Measurements from ENCODE around the gene DLG2. TPM values are rescaled to one million over a fixed set of nuclear protein-coding genes. Genes with fewer than 3 reads are reported as not detected.
"Not testable (repeated sequence)": the region's sequence is repeated elsewhere in the genome, so short reads cannot be mapped to it uniquely, and the experiment has no call there.

DLG2 gene
- polyA plus RNA-seq, 1 donor = 8.1 TPM

GRCh38 chr11:85256433-85256832, 370.7 kb downstream of the DLG2 start:
- no CpG with 5 or more reads among the region's 7 CpGs for WGBS (ENCODE audit: insufficient coverage, low lambda C conversion rate)
- Histone ChIP-seq H3K4me3 (ENCODE audit: low read length) (no peak overlapping the region), H3K27me3 (ENCODE audit: control insufficient read depth, insufficient read depth, low read length) (no peaks in the 10 kb centered on the region), H3K9me3 (ENCODE audit: control insufficient read depth, low read depth, low read length) (peaks cover 5% of the 10 kb centered on the region), H3K27ac (ENCODE audit: low read length) (no peak overlapping the region), H3K36me3 (ENCODE audit: control insufficient read depth, insufficient read depth, low read length) (no peaks in the 10 kb centered on the region), H3K4me1 (ENCODE audit: control insufficient read depth, insufficient read depth, low read length) (no peaks in the 10 kb centered on the region)
- DNase-seq = no peak

GRCh38 chr11:85249482-85249881, 377.7 kb downstream of the DLG2 start:
- no peak for DNase-seq
- H3K9me3 ChIP-seq (ENCODE audit: control insufficient read depth, low read depth, low read length) = peaks cover 5% of the 10 kb centered on the region
- H3K27me3 ChIP-seq (ENCODE audit: control insufficient read depth, insufficient read depth, low read length) = no peaks in the 10 kb centered on the region
- H3K36me3 ChIP-seq (ENCODE audit: control insufficient read depth, insufficient read depth, low read length) = no peaks in the 10 kb centered on the region
- H3K4me3 ChIP-seq (ENCODE audit: low read length) = no peak overlapping the region
- no peaks in the 10 kb centered on the region for H3K4me1 ChIP-seq (ENCODE audit: control insufficient read depth, insufficient read depth, low read length)
- no peak overlapping the region for H3K27ac ChIP-seq (ENCODE audit: low read length)

- WGBS (ENCODE audit: insufficient coverage, low lambda C conversion rate) = no CpG with 5 or more reads among the region's 3 CpGs
Observed at GRCh38 chr11:85247797-85248196, 379.3 kb downstream of the DLG2 start.

DNA sequence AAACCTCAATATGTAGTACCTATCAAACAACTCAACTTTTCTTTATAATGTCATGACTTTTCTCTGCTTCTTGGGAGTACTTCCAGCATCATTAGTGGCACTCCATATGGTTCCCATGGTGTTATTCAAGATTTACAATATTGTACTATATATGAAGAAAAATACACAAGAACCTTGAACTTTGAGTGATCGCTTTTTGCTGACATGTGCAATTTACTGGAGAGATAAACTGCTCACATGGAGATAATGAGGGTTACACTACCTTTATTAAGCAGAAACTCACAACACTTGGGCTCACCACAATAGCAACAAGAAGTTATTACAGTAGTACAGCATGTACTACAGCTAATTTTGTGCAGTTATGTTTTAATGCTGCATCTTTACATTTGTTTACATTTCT, 388.2 kb downstream of the DLG2 start:
- Histone ChIP-seq H3K4me1 (ENCODE audit: control insufficient read depth, insufficient read depth, low read length) (no peaks in the 10 kb centered on the region), H3K27ac (ENCODE audit: low read length) (peak overlapping the region; percentile 21), H3K27me3 (ENCODE audit: control insufficient read depth, insufficient read depth, low read length) (no peaks in the 10 kb centered on the region), H3K9me3 (ENCODE audit: control insufficient read depth, low read depth, low read length) (no peaks in the 10 kb centered on the region), H3K36me3 (ENCODE audit: control insufficient read depth, insufficient read depth, low read length) (no peaks in the 10 kb centered on the region), H3K4me3 (ENCODE audit: low read length) (no peak overlapping the region)
- DNase-seq = peak; percentile 63 to 86
- WGBS (ENCODE audit: insufficient coverage, low lambda C conversion rate) = no CpG with 5 or more reads among the region's 1 CpG

More at GRCh38 chr11:85247797-85248196, 379.3 kb downstream of the DLG2 start:
- no peaks in the 10 kb centered on the region for H3K27me3 ChIP-seq (ENCODE audit: control insufficient read depth, insufficient read depth, low read length)
- no peak for DNase-seq
- no peaks in the 10 kb centered on the region for H3K36me3 ChIP-seq (ENCODE audit: control insufficient read depth, insufficient read depth, low read length)
- no peaks in the 10 kb centered on the region for H3K9me3 ChIP-seq (ENCODE audit: control insufficient read depth, low read depth, low read length)
- H3K4me1 ChIP-seq (ENCODE audit: control insufficient read depth, insufficient read depth, low read length) = no peaks in the 10 kb centered on the region
- H3K4me3 ChIP-seq (ENCODE audit: low read length) = no peak overlapping the region
- no peak overlapping the region for H3K27ac ChIP-seq (ENCODE audit: low read length)

DNA sequence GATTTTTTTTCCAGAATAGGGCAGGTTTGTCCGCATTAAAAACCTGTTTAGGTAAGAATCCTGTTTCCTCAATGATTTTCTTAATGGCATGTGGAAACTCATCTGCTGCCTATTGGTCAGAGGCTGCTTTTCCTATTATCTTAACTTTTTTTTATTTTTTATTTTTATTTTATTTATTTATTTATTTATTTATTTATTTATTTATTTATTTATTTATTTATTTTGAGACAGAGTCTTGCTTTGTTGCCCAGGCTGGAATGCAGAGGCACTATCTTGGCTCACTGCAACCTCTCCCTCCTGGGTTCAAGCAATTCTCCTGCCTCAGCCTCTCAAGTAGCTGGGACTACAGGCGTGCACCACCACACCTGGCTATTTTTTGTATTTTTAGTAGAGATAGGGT, 389.1 kb downstream of the DLG2 start:
- DNase-seq; H3K9me3 ChIP-seq (ENCODE audit: control insufficient read depth, low read depth, low read length); H3K4me3 ChIP-seq (ENCODE audit: low read length); H3K4me1 ChIP-seq (ENCODE audit: control insufficient read depth, insufficient read depth, low read length); H3K36me3 ChIP-seq (ENCODE audit: control insufficient read depth, insufficient read depth, low read length); H3K27ac ChIP-seq (ENCODE audit: low read length); H3K27me3 ChIP-seq (ENCODE audit: control insufficient read depth, insufficient read depth, low read length): not testable (repeated sequence)
- 88% methylated on average over 1 of the region's 2 CpGs for WGBS (ENCODE audit: insufficient coverage, low lambda C conversion rate)

DNA sequence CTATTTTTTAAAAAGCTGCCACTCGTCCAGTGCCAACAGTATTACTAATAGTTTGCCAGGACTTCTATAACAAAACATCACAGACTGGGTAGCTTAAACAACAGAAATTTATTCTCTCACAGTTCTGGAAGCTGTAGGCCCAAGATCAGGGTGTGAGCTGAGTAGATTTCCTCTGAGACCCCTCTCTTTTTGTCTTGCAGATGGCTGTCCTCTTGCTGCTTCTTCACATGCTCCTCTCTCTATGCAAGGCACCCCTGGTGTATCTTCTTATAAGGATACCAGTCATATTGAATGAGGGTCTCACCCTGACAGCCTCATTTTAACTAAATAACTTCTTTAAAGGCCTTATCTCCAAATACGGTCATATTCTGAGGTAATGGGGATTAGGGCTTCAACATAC, 390.9 kb downstream of the DLG2 start:
- Histone ChIP-seq H3K36me3 (ENCODE audit: control insufficient read depth, insufficient read depth, low read length) (no peaks in the 10 kb centered on the region), H3K4me1 (ENCODE audit: control insufficient read depth, insufficient read depth, low read length) (no peaks in the 10 kb centered on the region), H3K9me3 (ENCODE audit: control insufficient read depth, low read depth, low read length) (no peaks in the 10 kb centered on the region), H3K27ac (ENCODE audit: low read length) (no peak overlapping the region), H3K27me3 (ENCODE audit: control insufficient read depth, insufficient read depth, low read length) (no peaks in the 10 kb centered on the region), H3K4me3 (ENCODE audit: low read length) (no peak overlapping the region)
- WGBS (ENCODE audit: insufficient coverage, low lambda C conversion rate) = no CpG with 5 or more reads among the region's 2 CpGs
- DNase-seq = no peak

GRCh38 chr11:85232559-85232958, 394.6 kb downstream of the DLG2 start:
- no peaks in the 10 kb centered on the region for H3K27me3 ChIP-seq (ENCODE audit: control insufficient read depth, insufficient read depth, low read length)
- H3K4me3 ChIP-seq (ENCODE audit: low read length) = no peak overlapping the region
- no peaks in the 10 kb centered on the region for H3K4me1 ChIP-seq (ENCODE audit: control insufficient read depth, insufficient read depth, low read length)
- H3K27ac ChIP-seq (ENCODE audit: low read length) = no peak overlapping the region
- H3K9me3 ChIP-seq (ENCODE audit: control insufficient read depth, low read depth, low read length) = no peaks in the 10 kb centered on the region
- WGBS (ENCODE audit: insufficient coverage, low lambda C conversion rate) = no CpG with 5 or more reads among the region's 2 CpGs
- no peaks in the 10 kb centered on the region for H3K36me3 ChIP-seq (ENCODE audit: control insufficient read depth, insufficient read depth, low read length)
- DNase-seq = no peak

GRCh38 chr11:85231588-85231987, 395.6 kb downstream of the DLG2 start:
- no peak for DNase-seq
- H3K4me1 ChIP-seq (ENCODE audit: control insufficient read depth, insufficient read depth, low read length) = no peaks in the 10 kb centered on the region
- no peaks in the 10 kb centered on the region for H3K9me3 ChIP-seq (ENCODE audit: control insufficient read depth, low read depth, low read length)
- H3K4me3 ChIP-seq (ENCODE audit: low read length) = no peak overlapping the region
- no CpG with 5 or more reads among the region's 4 CpGs for WGBS (ENCODE audit: insufficient coverage, low lambda C conversion rate)
- H3K36me3 ChIP-seq (ENCODE audit: control insufficient read depth, insufficient read depth, low read length) = no peaks in the 10 kb centered on the region
- H3K27ac ChIP-seq (ENCODE audit: low read length) = no peak overlapping the region
- no peaks in the 10 kb centered on the region for H3K27me3 ChIP-seq (ENCODE audit: control insufficient read depth, insufficient read depth, low read length)

DNA sequence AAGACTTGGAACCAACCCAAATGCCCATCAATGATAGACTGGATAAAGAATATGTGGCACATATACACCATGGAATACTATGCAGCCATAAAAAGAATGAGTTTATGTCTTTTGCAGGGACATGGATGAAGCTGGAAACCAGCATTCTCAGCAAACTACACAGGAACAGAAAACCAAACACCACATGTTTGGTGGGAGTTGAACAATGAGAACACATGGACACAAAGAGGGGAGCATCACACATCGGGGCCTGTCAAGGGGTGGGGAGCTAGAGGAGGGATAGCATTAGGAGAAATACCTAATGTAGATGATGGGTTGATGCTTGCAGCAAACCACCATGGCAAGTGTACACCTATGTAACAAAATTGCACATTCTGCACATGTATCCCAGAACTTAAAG, 397.4 kb downstream of the DLG2 start:
- not testable (repeated sequence) for H3K27me3 ChIP-seq (ENCODE audit: control insufficient read depth, insufficient read depth, low read length); H3K9me3 ChIP-seq (ENCODE audit: control insufficient read depth, low read depth, low read length); H3K27ac ChIP-seq (ENCODE audit: low read length); H3K36me3 ChIP-seq (ENCODE audit: control insufficient read depth, insufficient read depth, low read length); H3K4me3 ChIP-seq (ENCODE audit: low read length); DNase-seq; H3K4me1 ChIP-seq (ENCODE audit: control insufficient read depth, insufficient read depth, low read length)
- 100% methylated on average over 1 of the region's 1 CpG for WGBS (ENCODE audit: insufficient coverage, low lambda C conversion rate)

GRCh38 chr11:85196968-85197367, 430.2 kb downstream of the DLG2 start:
- no CpG with 5 or more reads among the region's 2 CpGs for WGBS (ENCODE audit: insufficient coverage, low lambda C conversion rate)
- H3K27ac ChIP-seq (ENCODE audit: low read length) = peak overlapping the region; percentile 13
- H3K36me3 ChIP-seq (ENCODE audit: control insufficient read depth, insufficient read depth, low read length) = no peaks in the 10 kb centered on the region

GRCh38 chr11:85195934-85196333, 431.2 kb downstream of the DLG2 start:
- Histone ChIP-seq H3K27me3 (ENCODE audit: control insufficient read depth, insufficient read depth, low read length) (no peaks in the 10 kb centered on the region), H3K27ac (ENCODE audit: low read length) (no peak overlapping the region), H3K4me3 (ENCODE audit: low read length) (no peak overlapping the region), H3K36me3 (ENCODE audit: control insufficient read depth, insufficient read depth, low read length) (no peaks in the 10 kb centered on the region), H3K9me3 (ENCODE audit: control insufficient read depth, low read depth, low read length) (peaks cover 7% of the 10 kb centered on the region), H3K4me1 (ENCODE audit: control insufficient read depth, insufficient read depth, low read length) (peaks cover 6% of the 10 kb centered on the region)
- DNase-seq = no peak
- WGBS (ENCODE audit: insufficient coverage, low lambda C conversion rate) = 86% methylated on average over 2 of the region's 3 CpGs

More at GRCh38 chr11:85196968-85197367, 430.2 kb downstream of the DLG2 start:
- Histone ChIP-seq H3K4me1 (ENCODE audit: control insufficient read depth, insufficient read depth, low read length) (peaks cover 6% of the 10 kb centered on the region), H3K27me3 (ENCODE audit: control insufficient read depth, insufficient read depth, low read length) (no peaks in the 10 kb centered on the region), H3K9me3 (ENCODE audit: control insufficient read depth, low read depth, low read length) (peaks cover 13% of the 10 kb centered on the region), H3K4me3 (ENCODE audit: low read length) (no peak overlapping the region)
- peak; percentile 29 to 66 for DNase-seq
